HepG2 (cell line): ENCODE results near the gene WWC1. TPM values are rescaled to one million over a fixed set of nuclear protein-coding genes. Genes with fewer than 3 reads are reported as not detected.

Experiments used
- ATAC-seq: fragments of 200-7000 bp; cut with Tn5 transposase; 3 replicates; pipeline ENCODE4 v1.9.1; 2020; ENCODE audit warnings: mild to moderate bottlenecking, moderate library complexity
- BruUV-seq: library from RNA; stranded (reverse); fragments of 400-500 nt; replicated peaks from 2 replicates; lab custom pipeline; 2021; lab: Mats Ljungman, UMichigan
- CTCF ChIA-PET: fragments of 300-600 bp; formaldehyde crosslinking; extraction: SDS; loops from one replicate; lab custom pipeline; 2021; ENCODE audit warnings: low total read pairs, inconsistent platforms, low intra/inter-chr PET ratio; lab: Yijun Ruan, JAX
- POLR2A ChIA-PET: fragments of 350-600 bp; sonication (Branson Sonifier 250); formaldehyde crosslinking; loops from one replicate; lab custom pipeline; 2020; ENCODE audit warnings: antibody characterized with exemption, inconsistent platforms; lab: Yijun Ruan, JAX
- DNase-seq: peaks from one replicate; pipeline ENCODE4 v3.0.0-alpha.2; 2015; ENCODE audit warnings: low spot score
- FAIRE-seq: peaks from 3 replicates; lab custom pipeline; 2011; peaks lifted over from hg19 to GRCh38; lab: Jason Lieb, UNC
- H2AFZ ChIP-seq: one replicate; pipeline ENCODE4 v1.6.1; 2011; ENCODE audit warnings: low read length, inconsistent platforms
- H3K27ac ChIP-seq: fragments of 300-600 bp; 3 replicates; pipeline ENCODE4 v1.8.0; 2011; ENCODE audit warnings: mixed run types, mild to moderate bottlenecking, mixed read lengths, low read length, inconsistent platforms; ENCODE audit not compliant: insufficient read depth; ENCODE audit errors: extremely low read length
- H3K27me3 ChIP-seq, 2 experiments: fragments of 200-600 bp in 1 of 2; 2 replicates in 1 of 2; 3 replicates in 1 of 2; pipeline versions ENCODE4 v1.6.0 to v1.8.0; 2011; ENCODE audit warnings: low read length in 2 of 2, mild to moderate bottlenecking in 2 of 2, moderate library complexity in 2 of 2, inconsistent platforms in 1 of 2; ENCODE audit not compliant: insufficient read depth in 2 of 2, control insufficient read depth in 1 of 2
- H3K36me3 ChIP-seq, 2 experiments: fragments of 200-600 bp in 1 of 2; replicated peaks in 1 of 2; 2 replicates in 1 of 2; 3 replicates in 1 of 2; pipeline versions ENCODE4 v1.5.1 to v1.8.0; 2011; ENCODE audit warnings: low read length in 2 of 2, inconsistent platforms in 1 of 2; ENCODE audit not compliant: insufficient read depth in 2 of 2, control insufficient read depth in 1 of 2
- H3K4me1 ChIP-seq: 2 replicates; pipeline ENCODE4 v1.5.1; 2012; ENCODE audit warnings: low read length, inconsistent platforms; ENCODE audit not compliant: insufficient read depth
- H3K4me2 ChIP-seq: 2 replicates; pipeline ENCODE4 v1.6.0; 2011; ENCODE audit warnings: low read depth, low read length, inconsistent platforms
- H3K4me3 ChIP-seq, 3 experiments: fragments of 200-600 bp in 1 of 3; sonication (generic), shearing (Covaris generic) in 1 of 3; replicated peaks in 1 of 3; 2 replicates each; pipeline ENCODE4 v1.5.1; 2011 to 2016; ENCODE audit warnings: low read length in 3 of 3, inconsistent platforms in 2 of 3, low read depth in 2 of 3, mild to moderate bottlenecking in 2 of 3, control low read depth in 1 of 3, mixed read lengths in 1 of 3; ENCODE audit not compliant: insufficient read depth in 1 of 3
- H3K79me2 ChIP-seq: one replicate; pipeline ENCODE4 v1.6.1; 2011; ENCODE audit warnings: low read length, inconsistent platforms; ENCODE audit not compliant: insufficient read depth
- H3K9ac ChIP-seq: 2 replicates; pipeline ENCODE4 v1.6.0; 2011; ENCODE audit warnings: mild to moderate bottlenecking, low read depth, low read length, inconsistent platforms; ENCODE audit not compliant: insufficient read depth
- H3K9me3 ChIP-seq: 2 replicates; pipeline ENCODE4 v1.5.1; 2012; ENCODE audit warnings: mild to moderate bottlenecking, low read length
- H4K20me1 ChIP-seq: 2 replicates; pipeline ENCODE4 v1.6.0; 2011; ENCODE audit warnings: inconsistent platforms, mild to moderate bottlenecking, low read length, moderate library complexity; ENCODE audit not compliant: insufficient read depth
- AKNA ChIP-seq: sonication (generic); formaldehyde crosslinking; IDR thresholded peaks from 2 replicates; pipeline ENCODE4 v1.4.0; 2020; ENCODE audit warnings: missing genetic modification reagents, borderline replicate concordance
- FOSL1 ChIP-seq: sonication (generic); formaldehyde crosslinking; IDR thresholded peaks from 2 replicates; pipeline ENCODE4 v1.9.0; 2021; ENCODE audit warnings: missing genetic modification reagents, borderline replicate concordance
- HOXA7 ChIP-seq: sonication (generic); formaldehyde crosslinking; IDR thresholded peaks from 2 replicates; pipeline ENCODE4 v1.8.1; 2022; ENCODE audit warnings: mild to moderate bottlenecking, missing genetic modification reagents, moderate library complexity
- SNAPC4 ChIP-seq: sonication (generic); formaldehyde crosslinking; IDR thresholded peaks from 2 replicates; pipeline ENCODE4 v1.4.0; 2020; ENCODE audit warnings: mild to moderate bottlenecking, missing genetic modification reagents
- ZNF747 ChIP-seq: sonication (generic); formaldehyde crosslinking; IDR thresholded peaks from 2 replicates; pipeline ENCODE4 v1.8.1; 2023; ENCODE audit warnings: missing genetic modification reagents, mild to moderate bottlenecking, borderline replicate concordance
- ZNF777 ChIP-seq: sonication (generic); formaldehyde crosslinking; IDR thresholded peaks from 2 replicates; pipeline ENCODE4 v1.4.0; 2020; ENCODE audit warnings: missing genetic modification reagents
- WGBS: methylation state at CpG from one replicate; pipeline ENCODE4 v1.1.6; 2017; ENCODE audit warnings: low lambda C conversion rate; 5-methylcytosine and 5-hydroxymethylcytosine counted together
- in situ Hi-C: cut with HindIII; loops from 2 replicates; pipeline ENCODE4 v1.10.0; 2017; ENCODE audit warnings: low pct_unique_long_range_greater_than_20kb; ENCODE audit not compliant: extremely low pct_ligation_motif_present
- intact Hi-C: fragments of 100-400 bp; cut with micrococcal nuclease; formaldehyde crosslinking; loops from one replicate; pipeline ENCODE4 v1.10.0; 2022; ENCODE audit not compliant: unreplicated experiment
- polyA plus RNA-seq, 8 experiments: library from polyadenylated mRNA; depleted of rRNA in 3 of 8; stranded (reverse) in 7 of 8; unstranded in 1 of 8; fragments of >200 nt; fragmentation: Illumina TruSeq in 4 of 8; extraction: Trizol in 4 of 8; gene quantifications; 2 replicates each; pipeline versions ENCODE4 v1.2.1 to v1.2.3, GENCODE V29; 2011 to 2016; ENCODE audit warnings: low read depth in 4 of 8, missing spikeins in 1 of 8, mixed read lengths in 1 of 8; ENCODE audit not compliant: insufficient read depth in 1 of 8
- total RNA-seq, 5 experiments: library from RNA; depleted of rRNA; stranded (reverse); fragments of >200 nt; fragmentation: Illumina TruSeq; extraction: Trizol; gene quantifications; 2 replicates each; pipeline ENCODE4 v1.2.3, GENCODE V29; 2016; ENCODE audit warnings: low read depth in 1 of 5

Gene WWC1
- total and polyA plus RNA-seq, 2 of the 13 experiments (the other 11 are each of a cell fraction or from before 2014, with no cell fraction given), result 8.3 to 17.9 TPM

- CTCF ChIA-PET, result no interaction called here
- POLR2A ChIA-PET, result no interaction called here
- intact Hi-C loops (no loop called here), in situ Hi-C loops (no loop called here)
- Histone ChIP-seq H3K4me1 (no peaks in the 10 kb centered on the region), H3K36me3 (peaks cover 14 to 25% of the 10 kb centered on the region in 2 experiments), H3K4me3 (no peak overlapping the region), H3K27me3 (no peaks in the 10 kb centered on the region), H2AFZ (no peak overlapping the region), H3K27ac (no peak overlapping the region), H4K20me1 (no peaks in the 10 kb centered on the region), H3K4me2 (no peak overlapping the region), H3K9ac (no peak overlapping the region), H3K79me2 (no peaks in the 10 kb centered on the region), H3K9me3 (no peaks in the 10 kb centered on the region)
- no TSS peak for BruUV-seq
- DNase-seq (no peak), ATAC-seq (no peak), FAIRE-seq (no peak)
- TF ChIP-seq HOXA7 (CRISPR knock-in tag), result no peak
- TF ChIP-seq ZNF777, result no peak
- 98% methylated on average over 4 of the region's 4 CpGs for WGBS
Observed at GRCh38 chr5:168400429-168401220, 109.2 kb downstream of the WWC1 start.

GRCh38 chr5:168401226-168401625 is 109.8 kb downstream of the WWC1 start:
- in situ Hi-C loops (no loop called here), intact Hi-C loops (no loop called here)
- DNase-seq, result no peak
- Histone ChIP-seq H3K36me3 (peaks cover 16 to 27% of the 10 kb centered on the region in 2 experiments), H3K27me3 (no peaks in the 10 kb centered on the region), H3K27ac (no peak overlapping the region), H3K4me1 (no peaks in the 10 kb centered on the region), H2AFZ (no peak overlapping the region), H3K9ac (no peak overlapping the region), H3K9me3 (no peaks in the 10 kb centered on the region), H3K4me3 (no peak overlapping the region), H3K79me2 (no peaks in the 10 kb centered on the region), H3K4me2 (no peak overlapping the region), H4K20me1 (no peaks in the 10 kb centered on the region)
- TF ChIP-seq SNAPC4 (CRISPR knock-in tag), result no peak
- TF ChIP-seq ZNF747 (CRISPR knock-in tag), result no peak
- no peak for TF ChIP-seq AKNA (CRISPR knock-in tag)
- no peak for TF ChIP-seq FOSL1 (CRISPR knock-in tag)
- ChIA-PET POLR2A (no interaction called here), CTCF (no interaction called here)
- BruUV-seq, result no TSS peak
- 78% methylated on average over 5 of the region's 5 CpGs for whole genome bisulfite sequencing
- no peak for ATAC-seq
- FAIRE-seq, result no peak
